Liver (tissue), 9 donors: ENCODE results near the gene CASTOR1. TPM values are rescaled to one million over a fixed set of nuclear protein-coding genes. Genes with fewer than 3 reads are reported as not detected.

Experiments used
- DNase-seq: peaks from one replicate; pipeline ENCODE4 v3.0.0-alpha.2; 2017; ENCODE audit warnings: low spot score
- H3K27ac ChIP-seq, 2 donors: one replicate each; pipeline ENCODE4 v1.7.0; 2013; ENCODE audit warnings: inconsistent platforms in 2 of 2, low read length in 2 of 2, control low read depth in 1 of 2, low read depth in 1 of 2, mild to moderate bottlenecking in 1 of 2
- H3K27me3 ChIP-seq, 4 donors: one replicate each; pipeline versions ENCODE4 v1.6.1 to v1.7.0; 2013; ENCODE audit warnings: low read length in 3 of 4, inconsistent platforms in 1 of 4, mild to moderate bottlenecking in 1 of 4, moderate library complexity in 1 of 4; ENCODE audit not compliant: control insufficient read depth in 4 of 4, insufficient read depth in 4 of 4
- H3K36me3 ChIP-seq, 4 donors: one replicate each; pipeline versions ENCODE4 v1.6.1 to v1.7.0; 2013; ENCODE audit warnings: low read length in 3 of 4, mild to moderate bottlenecking in 3 of 4, low read depth in 1 of 4, moderate library complexity in 1 of 4; ENCODE audit not compliant: control insufficient read depth in 4 of 4, insufficient read depth in 3 of 4
- H3K4me1 ChIP-seq, 4 donors: one replicate each; pipeline versions ENCODE4 v1.6.1 to v1.7.0; 2013; ENCODE audit warnings: low read length in 3 of 4, mild to moderate bottlenecking in 3 of 4, moderate library complexity in 1 of 4; ENCODE audit not compliant: control insufficient read depth in 4 of 4, insufficient read depth in 4 of 4
- H3K4me3 ChIP-seq, 3 donors: one replicate each; pipeline versions ENCODE4 v1.6.1 to v1.7.0; 2013; ENCODE audit warnings: low read length in 3 of 3, control low read depth in 1 of 3, low read depth in 1 of 3, mild to moderate bottlenecking in 1 of 3
- H3K9ac ChIP-seq, 2 donors: one replicate each; pipeline ENCODE4 v1.7.0; 2013; ENCODE audit warnings: low read length in 2 of 2, mild to moderate bottlenecking in 2 of 2, moderate library complexity in 2 of 2, control low read depth in 1 of 2, low read depth in 1 of 2
- H3K9me3 ChIP-seq, 4 donors: one replicate each; pipeline versions ENCODE4 v1.6.1 to v1.7.0; 2013; ENCODE audit warnings: low read length in 3 of 4; ENCODE audit not compliant: control insufficient read depth in 4 of 4
- FOXA1 ChIP-seq: IDR thresholded peaks from 2 replicates; pipeline ENCODE4 v1.6.1; 2016; ENCODE audit warnings: antibody characterized with exemption
- FOXA2 ChIP-seq: IDR thresholded peaks from 2 replicates; pipeline ENCODE4 v1.6.1; 2016; ENCODE audit warnings: antibody characterized with exemption
- GABPA ChIP-seq, 2 donors: IDR thresholded peaks in 1 of 2; conservative IDR thresholded peaks in 1 of 2; 2 replicates each; pipeline ENCODE4 v1.6.1; 2016; ENCODE audit warnings: antibody characterized with exemption in 2 of 2, mild to moderate bottlenecking in 1 of 2, moderate library complexity in 1 of 2
- HNF4G ChIP-seq: IDR thresholded peaks from 2 replicates; pipeline ENCODE4 v1.6.1; 2016; ENCODE audit warnings: antibody characterized with exemption
- JUND ChIP-seq, 2 donors: IDR thresholded peaks; 2 replicates each; pipeline ENCODE4 v1.6.1; 2016; ENCODE audit warnings: antibody characterized with exemption in 2 of 2
- MAX ChIP-seq: IDR thresholded peaks from 2 replicates; pipeline ENCODE4 v1.6.1; 2016; ENCODE audit warnings: antibody characterized with exemption
- NR2F2 ChIP-seq: IDR thresholded peaks from 2 replicates; pipeline ENCODE4 v1.6.1; 2016; ENCODE audit warnings: antibody characterized with exemption
- RAD21 ChIP-seq, 2 donors: IDR thresholded peaks; 2 replicates each; pipeline ENCODE4 v1.6.1; 2016; ENCODE audit warnings: antibody characterized with exemption in 2 of 2, mild to moderate bottlenecking in 2 of 2
- RXRA ChIP-seq, 2 donors: IDR thresholded peaks; 2 replicates each; pipeline ENCODE4 v1.6.1; 2017 to 2018; ENCODE audit warnings: antibody characterized with exemption in 2 of 2, mild to moderate bottlenecking in 1 of 2
- SP1 ChIP-seq: IDR thresholded peaks from 2 replicates; pipeline ENCODE4 v1.6.1; 2018; ENCODE audit warnings: antibody characterized with exemption, mild to moderate bottlenecking
- TAF1 ChIP-seq: conservative IDR thresholded peaks from 2 replicates; pipeline ENCODE4 v1.6.1; 2016; ENCODE audit warnings: antibody characterized with exemption, mild to moderate bottlenecking
- YY1 ChIP-seq: IDR thresholded peaks from 2 replicates; pipeline ENCODE4 v1.6.1; 2016; ENCODE audit warnings: antibody characterized with exemption, mild to moderate bottlenecking
- ZBTB33 ChIP-seq: IDR thresholded peaks from 2 replicates; pipeline ENCODE4 v1.6.1; 2016; ENCODE audit warnings: antibody characterized with exemption
- WGBS: extraction: QIAGEN DNeasy Blood & Tissue Kit; methylation state at CpG from one replicate; pipeline ENCODE4 v1.1.7; 2013; 5-methylcytosine and 5-hydroxymethylcytosine counted together
- polyA plus RNA-seq, 2 donors: library from polyadenylated mRNA; stranded (reverse) in 1 of 2; unstranded in 1 of 2; fragments of 200-250 nt in 1 of 2; fragments of >200 nt in 1 of 2; fragmentation: Nextera tagmentation in 1 of 2; extraction: Ambion mirVana in 1 of 2; gene quantifications; one replicate each; pipeline versions ENCODE4 v1.2.1 to v1.2.3, GENCODE V29; 2013 to 2015
- total RNA-seq, 2 donors: library from RNA; depleted of rRNA; stranded (reverse); fragments of >200 nt; gene quantifications; one replicate each; pipeline ENCODE4 v1.2.3, GENCODE V29; 2014
- TF ChIP-seq, protein P1 (sequence below): fragments of 150-350 bp; IDR thresholded peaks from 2 replicates; pipeline ENCODE4 v1.5.1; 2017; ENCODE audit warnings: improper control_type of control experiment, low read depth, low read length; ENCODE audit not compliant: missing input control
- TF ChIP-seq, protein P2 (sequence below): IDR thresholded peaks from 2 replicates; pipeline ENCODE4 v1.6.1; 2016; ENCODE audit warnings: antibody characterized with exemption, mild to moderate bottlenecking
- donor health status: healthy.
- donor health status: healthy.
- donor health status: healthy.
- donor health status: healthy.
- donor health status: healthy.

Gene CASTOR1
- total and polyA plus RNA-seq, 4 donors, result 1.8 to 5.4 (median 2.4) TPM

- TF ChIP-seq, protein P1, sequence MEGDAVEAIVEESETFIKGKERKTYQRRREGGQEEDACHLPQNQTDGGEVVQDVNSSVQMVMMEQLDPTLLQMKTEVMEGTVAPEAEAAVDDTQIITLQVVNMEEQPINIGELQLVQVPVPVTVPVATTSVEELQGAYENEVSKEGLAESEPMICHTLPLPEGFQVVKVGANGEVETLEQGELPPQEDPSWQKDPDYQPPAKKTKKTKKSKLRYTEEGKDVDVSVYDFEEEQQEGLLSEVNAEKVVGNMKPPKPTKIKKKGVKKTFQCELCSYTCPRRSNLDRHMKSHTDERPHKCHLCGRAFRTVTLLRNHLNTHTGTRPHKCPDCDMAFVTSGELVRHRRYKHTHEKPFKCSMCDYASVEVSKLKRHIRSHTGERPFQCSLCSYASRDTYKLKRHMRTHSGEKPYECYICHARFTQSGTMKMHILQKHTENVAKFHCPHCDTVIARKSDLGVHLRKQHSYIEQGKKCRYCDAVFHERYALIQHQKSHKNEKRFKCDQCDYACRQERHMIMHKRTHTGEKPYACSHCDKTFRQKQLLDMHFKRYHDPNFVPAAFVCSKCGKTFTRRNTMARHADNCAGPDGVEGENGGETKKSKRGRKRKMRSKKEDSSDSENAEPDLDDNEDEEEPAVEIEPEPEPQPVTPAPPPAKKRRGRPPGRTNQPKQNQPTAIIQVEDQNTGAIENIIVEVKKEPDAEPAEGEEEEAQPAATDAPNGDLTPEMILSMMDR, result no peak
- no peak for TF ChIP-seq JUND (IDR thresholded peaks at IDR 0.05)
- TF ChIP-seq HNF4G, result no peak
- no peak for TF ChIP-seq TAF1
- TF ChIP-seq ZBTB33, result no peak
- no peak for TF ChIP-seq RXRA (IDR thresholded peaks at IDR 0.05)
These were observed 27.2 kb downstream of the CASTOR1 start (continued) for GRCh38 chr22:30262112-30262511.

DNA sequence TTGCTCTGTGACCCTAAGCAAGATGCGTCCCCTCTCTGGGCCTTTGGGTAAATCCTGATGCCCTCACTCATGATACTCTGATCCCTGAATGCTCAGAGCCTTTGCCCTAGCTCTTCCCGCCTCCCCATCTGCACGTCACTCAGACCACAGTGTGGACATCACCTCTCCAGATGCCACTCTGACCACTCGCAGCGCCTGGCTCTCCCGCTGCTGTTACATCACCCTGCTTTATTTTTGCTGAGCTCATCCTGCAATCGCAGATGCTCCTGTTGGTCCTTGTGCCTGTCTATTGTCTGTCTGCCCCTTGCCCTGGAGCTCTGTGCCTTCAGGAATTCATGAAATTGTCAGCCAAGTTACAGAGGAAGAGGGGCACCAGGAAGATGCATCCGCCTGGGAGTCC lies 28.2 kb downstream of the CASTOR1 start:
- Histone ChIP-seq H3K4me1 (peaks cover 0 to 5% (median 3%) of the 10 kb centered on the region in 4 donors), H3K9me3 (no peaks in the 10 kb centered on the region), H3K27me3 (no peaks in the 10 kb centered on the region), H3K36me3 (no peaks in the 10 kb centered on the region), H3K27ac (no peak overlapping the region), H3K9ac (no peak overlapping the region), H3K4me3 (no peak overlapping the region)
- no peak for TF ChIP-seq YY1
- TF ChIP-seq NR2F2, result no peak
- TF ChIP-seq ZBTB33, result no peak
- TF ChIP-seq FOXA1, result no peak
- no peak for TF ChIP-seq GABPA (IDR thresholded peaks at IDR 0.05 in 1 of 2, conservative IDR thresholded peaks at IDR 0.05 in 1 of 2)
- TF ChIP-seq MAX, result no peak
- TF ChIP-seq RXRA (IDR thresholded peaks at IDR 0.05), result no peak
- no peak for TF ChIP-seq JUND (IDR thresholded peaks at IDR 0.05)
- 63% methylated on average over 8 of the region's 8 CpGs for WGBS
- DNase-seq, result no peak

DNA sequence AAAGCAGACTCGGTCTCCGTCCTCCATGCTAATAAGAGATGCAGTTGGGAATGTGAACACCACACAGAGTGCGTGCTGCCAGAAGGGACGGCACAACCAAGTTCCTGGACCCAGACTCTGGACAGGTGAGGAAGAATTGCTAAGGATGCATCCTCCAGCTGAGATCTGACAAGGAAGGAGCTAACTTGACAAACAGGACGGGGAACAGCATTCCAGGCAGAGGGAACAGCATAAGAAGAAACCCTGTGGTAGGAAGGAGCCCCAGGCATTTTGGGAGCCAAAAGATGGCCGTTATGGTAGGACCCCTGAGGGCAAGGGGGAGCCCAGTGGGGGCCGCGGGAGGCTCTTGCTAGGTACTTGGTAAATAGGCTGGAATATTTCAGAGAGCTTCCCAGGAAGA lies 28.6 kb downstream of the CASTOR1 start:
- Histone ChIP-seq H3K4me1 (peaks cover 0 to 10% (median 4%) of the 10 kb centered on the region in 4 donors), H3K36me3 (no peaks in the 10 kb centered on the region), H3K27me3 (no peaks in the 10 kb centered on the region), H3K4me3 (no peak overlapping the region), H3K9ac (no peak overlapping the region), H3K27ac (no peak overlapping the region), H3K9me3 (no peaks in the 10 kb centered on the region)
- DNase-seq, result no peak
- TF ChIP-seq RXRA (IDR thresholded peaks at IDR 0.05) (no peak), ZBTB33 (no peak), JUND (IDR thresholded peaks at IDR 0.05) (no peak), RAD21 (IDR thresholded peaks at IDR 0.05) (no peak), SP1 (no peak), FOXA2 (no peak), GABPA (IDR thresholded peaks at IDR 0.05 in 1 of 2, conservative IDR thresholded peaks at IDR 0.05 in 1 of 2) (no peak)
- TF ChIP-seq, protein P2, sequence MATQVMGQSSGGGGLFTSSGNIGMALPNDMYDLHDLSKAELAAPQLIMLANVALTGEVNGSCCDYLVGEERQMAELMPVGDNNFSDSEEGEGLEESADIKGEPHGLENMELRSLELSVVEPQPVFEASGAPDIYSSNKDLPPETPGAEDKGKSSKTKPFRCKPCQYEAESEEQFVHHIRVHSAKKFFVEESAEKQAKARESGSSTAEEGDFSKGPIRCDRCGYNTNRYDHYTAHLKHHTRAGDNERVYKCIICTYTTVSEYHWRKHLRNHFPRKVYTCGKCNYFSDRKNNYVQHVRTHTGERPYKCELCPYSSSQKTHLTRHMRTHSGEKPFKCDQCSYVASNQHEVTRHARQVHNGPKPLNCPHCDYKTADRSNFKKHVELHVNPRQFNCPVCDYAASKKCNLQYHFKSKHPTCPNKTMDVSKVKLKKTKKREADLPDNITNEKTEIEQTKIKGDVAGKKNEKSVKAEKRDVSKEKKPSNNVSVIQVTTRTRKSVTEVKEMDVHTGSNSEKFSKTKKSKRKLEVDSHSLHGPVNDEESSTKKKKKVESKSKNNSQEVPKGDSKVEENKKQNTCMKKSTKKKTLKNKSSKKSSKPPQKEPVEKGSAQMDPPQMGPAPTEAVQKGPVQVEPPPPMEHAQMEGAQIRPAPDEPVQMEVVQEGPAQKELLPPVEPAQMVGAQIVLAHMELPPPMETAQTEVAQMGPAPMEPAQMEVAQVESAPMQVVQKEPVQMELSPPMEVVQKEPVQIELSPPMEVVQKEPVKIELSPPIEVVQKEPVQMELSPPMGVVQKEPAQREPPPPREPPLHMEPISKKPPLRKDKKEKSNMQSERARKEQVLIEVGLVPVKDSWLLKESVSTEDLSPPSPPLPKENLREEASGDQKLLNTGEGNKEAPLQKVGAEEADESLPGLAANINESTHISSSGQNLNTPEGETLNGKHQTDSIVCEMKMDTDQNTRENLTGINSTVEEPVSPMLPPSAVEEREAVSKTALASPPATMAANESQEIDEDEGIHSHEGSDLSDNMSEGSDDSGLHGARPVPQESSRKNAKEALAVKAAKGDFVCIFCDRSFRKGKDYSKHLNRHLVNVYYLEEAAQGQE, result no peak
- WGBS, result 85% methylated on average over 8 of the region's 8 CpGs
